ENCODE measurements around the gene RASGRF1. TPM values are rescaled to one million over a fixed set of nuclear protein-coding genes. Genes with fewer than 3 reads are reported as not detected.
"Not testable (repeated sequence)": the region's sequence is repeated elsewhere in the genome, so short reads cannot be mapped to it uniquely, and the experiment has no call there.

The RASGRF1 gene
- total RNA-seq, 1 donor from 2014 or later, result 0.17 TPM

DNA sequence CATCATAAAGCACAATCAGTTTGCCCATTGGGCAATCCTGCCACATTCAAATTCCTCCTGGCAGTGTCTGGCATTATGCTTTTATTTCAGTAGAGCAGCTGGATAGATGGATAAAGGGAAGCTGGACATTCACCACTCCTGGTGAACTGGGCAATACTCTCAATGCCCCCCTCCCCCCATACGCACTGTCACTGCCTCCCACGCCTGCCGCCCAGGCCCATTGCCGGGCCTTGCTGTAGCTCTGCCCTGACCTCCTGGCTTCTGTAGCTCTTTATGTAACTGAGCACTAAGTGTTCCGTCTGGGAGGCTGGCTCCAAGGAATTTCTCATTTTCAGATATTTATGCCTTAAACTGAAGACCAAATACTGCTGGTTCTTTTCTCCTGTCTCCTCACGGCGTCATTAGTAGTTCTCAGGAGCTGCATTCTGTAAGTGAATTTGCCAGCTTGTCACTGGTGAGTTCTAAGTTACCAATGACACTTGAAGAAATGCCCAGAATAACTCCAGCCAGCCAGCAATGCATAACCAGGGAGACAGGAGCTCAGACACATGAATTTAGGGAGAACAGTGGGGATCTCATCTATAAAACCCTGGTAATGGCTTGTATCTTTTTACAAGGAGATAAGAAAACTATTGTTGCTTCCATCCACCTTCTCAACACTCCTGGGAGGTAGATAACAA, 25.5 kb upstream of the RASGRF1 start:
- DNase-seq (ENCODE audit: low spot score, unreplicated experiment), result no peak
- no peaks in the 10 kb centered on the region for H3K4me1 Mint-ChIP-seq (ENCODE audit: low read depth)
- peaks cover 19% of the 10 kb centered on the region for H3K27me3 Mint-ChIP-seq
- H3K9me3 Mint-ChIP-seq (ENCODE audit: low read depth), result no peaks in the 10 kb centered on the region
- H3K27ac Mint-ChIP-seq, result no peak overlapping the region
- TF ChIP-seq, protein P1, sequence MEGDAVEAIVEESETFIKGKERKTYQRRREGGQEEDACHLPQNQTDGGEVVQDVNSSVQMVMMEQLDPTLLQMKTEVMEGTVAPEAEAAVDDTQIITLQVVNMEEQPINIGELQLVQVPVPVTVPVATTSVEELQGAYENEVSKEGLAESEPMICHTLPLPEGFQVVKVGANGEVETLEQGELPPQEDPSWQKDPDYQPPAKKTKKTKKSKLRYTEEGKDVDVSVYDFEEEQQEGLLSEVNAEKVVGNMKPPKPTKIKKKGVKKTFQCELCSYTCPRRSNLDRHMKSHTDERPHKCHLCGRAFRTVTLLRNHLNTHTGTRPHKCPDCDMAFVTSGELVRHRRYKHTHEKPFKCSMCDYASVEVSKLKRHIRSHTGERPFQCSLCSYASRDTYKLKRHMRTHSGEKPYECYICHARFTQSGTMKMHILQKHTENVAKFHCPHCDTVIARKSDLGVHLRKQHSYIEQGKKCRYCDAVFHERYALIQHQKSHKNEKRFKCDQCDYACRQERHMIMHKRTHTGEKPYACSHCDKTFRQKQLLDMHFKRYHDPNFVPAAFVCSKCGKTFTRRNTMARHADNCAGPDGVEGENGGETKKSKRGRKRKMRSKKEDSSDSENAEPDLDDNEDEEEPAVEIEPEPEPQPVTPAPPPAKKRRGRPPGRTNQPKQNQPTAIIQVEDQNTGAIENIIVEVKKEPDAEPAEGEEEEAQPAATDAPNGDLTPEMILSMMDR (IDR thresholded peaks at IDR 0.05; ENCODE audit: unreplicated experiment), result no peak
- no peak overlapping the region for H3K4me3 Mint-ChIP-seq (ENCODE audit: low read depth)
- no peaks in the 10 kb centered on the region for H3K36me3 Mint-ChIP-seq (ENCODE audit: insufficient read depth)

DNA sequence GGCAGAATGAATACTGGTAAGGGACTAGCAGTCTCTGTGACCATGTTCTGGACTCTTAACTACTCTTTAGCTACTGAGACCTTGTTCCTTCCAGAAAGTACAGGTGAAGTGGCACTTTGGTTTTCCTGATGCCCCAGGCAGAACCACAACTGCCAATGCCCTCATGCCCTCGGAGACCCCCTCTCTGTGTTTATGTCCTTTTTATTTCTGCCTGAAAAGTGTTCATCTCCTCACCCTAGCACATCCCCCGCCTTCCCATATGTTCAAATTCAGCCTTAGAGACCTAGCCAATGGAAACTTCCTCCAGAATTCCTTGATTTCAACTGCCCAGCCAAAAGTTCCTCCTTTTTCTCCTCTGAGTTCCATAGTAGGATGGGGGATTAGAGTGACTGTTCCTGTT, 23.3 kb upstream of the RASGRF1 start:
- TF ChIP-seq, protein P1 (IDR thresholded peaks at IDR 0.05; ENCODE audit: unreplicated experiment), result no peak
- DNase-seq (ENCODE audit: low spot score, unreplicated experiment), result no peak
- Mint-ChIP-seq H3K27me3 (peaks cover 32% of the 10 kb centered on the region), H3K4me3 (ENCODE audit: low read depth) (no peak overlapping the region), H3K36me3 (ENCODE audit: insufficient read depth) (no peaks in the 10 kb centered on the region), H3K4me1 (ENCODE audit: low read depth) (no peaks in the 10 kb centered on the region), H3K9me3 (ENCODE audit: low read depth) (no peaks in the 10 kb centered on the region), H3K27ac (no peak overlapping the region)

DNA sequence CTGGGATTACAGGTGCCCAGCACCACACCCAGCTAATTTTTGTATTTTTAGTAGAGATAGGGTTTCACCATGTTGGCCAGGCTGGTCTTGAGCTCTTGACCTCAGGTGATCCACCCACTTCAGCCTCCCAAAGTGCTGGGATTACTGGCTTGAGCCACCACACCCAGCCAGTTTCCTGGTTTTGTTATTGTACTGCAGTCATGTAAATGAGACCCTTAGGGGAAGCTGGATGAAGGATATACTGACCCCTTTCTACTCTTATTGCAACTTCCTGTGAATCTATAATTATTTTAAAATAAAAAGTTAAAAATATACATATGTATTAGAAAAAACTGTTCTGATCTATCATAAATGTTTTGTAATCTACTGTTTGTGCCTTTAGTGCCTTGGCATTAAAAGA, 20.8 kb upstream of the RASGRF1 start:
- peaks cover 48% of the 10 kb centered on the region for H3K27me3 Mint-ChIP-seq
- not testable (repeated sequence) for H3K27ac Mint-ChIP-seq; DNase-seq (ENCODE audit: low spot score, unreplicated experiment); H3K4me1 Mint-ChIP-seq (ENCODE audit: low read depth); H3K9me3 Mint-ChIP-seq (ENCODE audit: low read depth); H3K36me3 Mint-ChIP-seq (ENCODE audit: insufficient read depth); H3K4me3 Mint-ChIP-seq (ENCODE audit: low read depth)

DNA sequence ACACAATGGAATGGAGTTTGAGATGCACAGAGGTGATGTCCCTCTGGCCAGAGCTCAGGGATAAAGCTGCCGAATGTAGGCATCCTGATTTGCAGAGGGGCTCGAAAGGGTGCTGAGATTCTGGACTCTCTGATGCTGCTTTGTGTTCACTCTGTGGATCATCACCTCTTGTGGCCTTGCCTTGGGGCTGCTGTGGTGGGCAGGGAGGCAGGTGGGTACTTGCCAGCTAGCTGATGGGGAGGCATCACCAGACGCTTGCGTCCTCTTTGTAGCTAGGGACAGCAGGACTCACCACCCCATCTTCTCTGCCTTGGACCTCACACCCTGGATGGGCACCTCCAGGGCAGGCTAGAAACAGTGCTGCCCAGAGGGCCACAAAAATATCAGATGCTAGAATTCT, 14.6 kb upstream of the RASGRF1 start:
- no peak for DNase-seq (ENCODE audit: low spot score, unreplicated experiment)
- no peak overlapping the region for H3K4me3 Mint-ChIP-seq (ENCODE audit: low read depth)

DNA sequence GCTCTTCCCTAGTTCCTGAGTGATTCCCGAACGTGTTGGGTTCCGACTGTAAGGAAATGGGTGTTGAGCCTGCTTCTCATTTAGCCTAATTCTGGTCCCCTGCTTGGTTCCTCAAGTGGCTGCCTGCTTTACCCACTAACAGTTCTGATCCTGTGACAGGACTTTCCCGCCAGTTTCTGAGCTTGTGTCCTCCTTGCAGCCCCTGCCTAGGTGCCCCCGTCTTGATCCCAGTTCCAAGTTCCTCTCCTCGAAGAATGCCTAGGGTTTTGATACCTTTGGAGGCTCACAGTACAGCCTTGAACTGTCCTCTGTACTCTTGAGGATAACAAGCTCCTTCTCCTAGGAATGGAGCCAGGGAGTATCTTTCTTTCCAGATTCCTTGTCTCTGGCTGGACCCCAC, 12.0 kb upstream of the RASGRF1 start:
- no peak for DNase-seq (ENCODE audit: low spot score, unreplicated experiment)
- Mint-ChIP-seq H3K4me1 (ENCODE audit: low read depth) (no peaks in the 10 kb centered on the region), H3K36me3 (ENCODE audit: insufficient read depth) (no peaks in the 10 kb centered on the region), H3K27me3 (peaks cover 76% of the 10 kb centered on the region), H3K27ac (no peak overlapping the region), H3K4me3 (ENCODE audit: low read depth) (no peak overlapping the region), H3K9me3 (ENCODE audit: low read depth) (no peaks in the 10 kb centered on the region)
- TF ChIP-seq, protein P1 (IDR thresholded peaks at IDR 0.05; ENCODE audit: unreplicated experiment), result no peak

More for the DNA sequence above, 14.6 kb upstream of the RASGRF1 start:
- Mint-ChIP-seq H3K9me3 (ENCODE audit: low read depth) (no peaks in the 10 kb centered on the region), H3K36me3 (ENCODE audit: insufficient read depth) (no peaks in the 10 kb centered on the region), H3K4me1 (ENCODE audit: low read depth) (no peaks in the 10 kb centered on the region), H3K27me3 (peaks cover 72% of the 10 kb centered on the region), H3K27ac (no peak overlapping the region)
- TF ChIP-seq, protein P1 (IDR thresholded peaks at IDR 0.05; ENCODE audit: unreplicated experiment), result no peak

Data from progenitor cell of endocrine pancreas (in vitro differentiated cells).